OCI-LY3 (cell line): ENCODE results near the gene GAK.

Experiments
- H2AFZ ChIP-seq: fragments of 200-600, 300-600 bp; shearing (Covaris generic); 2 replicates; pipeline ENCODE4 v1.6.0; 2014; ENCODE audit warnings: antibody characterized with exemption, low read depth, low read length
- H3K27ac ChIP-seq: fragments of 200-600, 300-600 bp; sonication (generic); 2 replicates; pipeline ENCODE4 v1.5.1; 2014; ENCODE audit warnings: mild to moderate bottlenecking, low read length, moderate library complexity, mixed read lengths
- H3K27me3 ChIP-seq: fragments of 200-600, 300-600 bp; sonication (generic); 2 replicates; pipeline ENCODE4 v1.6.1; 2014; ENCODE audit warnings: low read depth, low read length, mixed read lengths
- H3K36me3 ChIP-seq: fragments of 200-600, 300-600 bp; sonication (generic); replicated peaks from 2 replicates; pipeline ENCODE3; 2014; ENCODE audit warnings: low read depth, low read length, mixed read lengths
- H3K4me1 ChIP-seq: fragments of 300-600, 200-600 bp; sonication (generic); 2 replicates; pipeline ENCODE4 v1.6.1; 2014; ENCODE audit warnings: low read length, mixed read lengths
- H3K4me2 ChIP-seq: fragments of 200-600, 300-600 bp; sonication (generic); 2 replicates; pipeline ENCODE4 v1.6.1; 2014; ENCODE audit warnings: low read length, mixed read lengths
- H3K4me3 ChIP-seq: fragments of 300-600, 200-600 bp; sonication (generic); 2 replicates; pipeline ENCODE4 v1.5.1; 2014; ENCODE audit warnings: antibody characterized with exemption, mild to moderate bottlenecking, low read length, moderate library complexity
- H3K79me2 ChIP-seq: fragments of 300-600, 200-600 bp; shearing (Covaris generic); 2 replicates; pipeline ENCODE4 v1.6.1; 2014; ENCODE audit warnings: mild to moderate bottlenecking, low read length, mixed read lengths
- H3K9ac ChIP-seq: fragments of 300-600, 200-600 bp; shearing (Covaris generic); 2 replicates; pipeline ENCODE4 v1.6.0; 2014; ENCODE audit warnings: mild to moderate bottlenecking, low read length, moderate library complexity
- H3K9me3 ChIP-seq: fragments of 200-600, 300-600 bp; shearing (Covaris generic); 2 replicates; pipeline ENCODE4 v1.6.1; 2014; ENCODE audit warnings: low read length, mixed read lengths; ENCODE audit not compliant: insufficient read depth
- H4K20me1 ChIP-seq: fragments of 200-600, 300-600 bp; sonication (generic); 2 replicates; pipeline ENCODE4 v1.6.1; 2016; ENCODE audit warnings: low read length, mixed read lengths; ENCODE audit not compliant: insufficient read depth
- CTCF ChIP-seq: fragments of 200-600, 300-600 bp; sonication (generic); IDR thresholded peaks from 2 replicates; pipeline ENCODE4 v1.5.1; 2014; ENCODE audit warnings: antibody characterized with exemption, low read length, low read depth
- EZH2phosphoT487 ChIP-seq: fragments of 200-600 bp; shearing (Covaris generic); IDR thresholded peaks from 2 replicates; pipeline ENCODE4 v1.6.1; 2018; ENCODE audit warnings: antibody characterized with exemption, mixed run types, low read depth

Gene GAK

GRCh38 chr4:887034-887763 is 44.9 kb downstream of the GAK start:
- TF ChIP-seq CTCF, result no peak
- no peak for TF ChIP-seq EZH2phosphoT487
- Histone ChIP-seq H4K20me1 (no peaks in the 10 kb centered on the region), H3K27ac (no peak overlapping the region), H3K4me2 (no peak overlapping the region), H3K27me3 (no peaks in the 10 kb centered on the region), H3K9me3 (no peaks in the 10 kb centered on the region), H3K4me3 (no peak overlapping the region), H3K36me3 (peaks cover 20% of the 10 kb centered on the region), H3K79me2 (no peaks in the 10 kb centered on the region), H2AFZ (no peak overlapping the region), H3K4me1 (no peaks in the 10 kb centered on the region), H3K9ac (no peak overlapping the region)

GRCh38 chr4:886244-886643 is 45.9 kb downstream of the GAK start:
- H3K9ac ChIP-seq, result no peak overlapping the region
- TF ChIP-seq EZH2phosphoT487 (no peak), CTCF (no peak)
- H3K27ac ChIP-seq, result no peak overlapping the region
- H3K4me1 ChIP-seq, result no peaks in the 10 kb centered on the region
- H2AFZ ChIP-seq, result no peak overlapping the region
- no peaks in the 10 kb centered on the region for H4K20me1 ChIP-seq
- H3K79me2 ChIP-seq, result no peaks in the 10 kb centered on the region
- no peaks in the 10 kb centered on the region for H3K27me3 ChIP-seq
- no peak overlapping the region for H3K4me3 ChIP-seq
- no peak overlapping the region for H3K4me2 ChIP-seq
- peaks cover 20% of the 10 kb centered on the region for H3K36me3 ChIP-seq
- no peaks in the 10 kb centered on the region for H3K9me3 ChIP-seq

GRCh38 chr4:885353-885752 is 46.8 kb downstream of the GAK start:
- peaks cover 20% of the 10 kb centered on the region for H3K36me3 ChIP-seq
- H3K27ac ChIP-seq, result no peak overlapping the region
- H3K79me2 ChIP-seq, result no peaks in the 10 kb centered on the region
- no peak overlapping the region for H2AFZ ChIP-seq
- H3K27me3 ChIP-seq, result no peaks in the 10 kb centered on the region
- H3K9me3 ChIP-seq, result no peaks in the 10 kb centered on the region
- TF ChIP-seq EZH2phosphoT487 (no peak), CTCF (no peak)
- no peaks in the 10 kb centered on the region for H4K20me1 ChIP-seq
- H3K4me3 ChIP-seq, result no peak overlapping the region
- no peak overlapping the region for H3K4me2 ChIP-seq
- no peak overlapping the region for H3K9ac ChIP-seq
- H3K4me1 ChIP-seq, result no peaks in the 10 kb centered on the region

GRCh38 chr4:884896-885295 is 47.2 kb downstream of the GAK start:
- TF ChIP-seq EZH2phosphoT487 (no peak), CTCF (no peak)
- Histone ChIP-seq H3K4me2 (no peak overlapping the region), H3K79me2 (no peaks in the 10 kb centered on the region), H3K27ac (no peak overlapping the region), H3K9ac (no peak overlapping the region), H2AFZ (no peak overlapping the region), H3K27me3 (no peaks in the 10 kb centered on the region), H4K20me1 (no peaks in the 10 kb centered on the region), H3K4me3 (no peak overlapping the region), H3K36me3 (peaks cover 20% of the 10 kb centered on the region), H3K9me3 (no peaks in the 10 kb centered on the region), H3K4me1 (no peaks in the 10 kb centered on the region)
